GM23248 (cell line): ENCODE results near the gene KRTAP5-5. TPM values are rescaled to one million over a fixed set of nuclear protein-coding genes. Genes with fewer than 3 reads are reported as not detected.
"Not testable (repeated sequence)": the region's sequence is repeated elsewhere in the genome, so short reads cannot be mapped to it uniquely, and the experiment has no call there.

Experiments
- DNase-seq: peaks from one replicate; pipeline ENCODE4 v3.0.0-alpha.2; 2015
- H2AFZ ChIP-seq: fragments of 200-600 bp; sonication (generic); 2 replicates; pipeline ENCODE4 v1.6.1; 2016; ENCODE audit warnings: antibody characterized with exemption
- H3F3A ChIP-seq: fragments of 200-600 bp; sonication (generic); 2 replicates; pipeline ENCODE4 v1.6.1; 2016; ENCODE audit warnings: mild to moderate bottlenecking, antibody characterized with exemption, mixed run types; ENCODE audit not compliant: insufficient read depth
- H3K27ac ChIP-seq: fragments of 200-600 bp; sonication (generic); 2 replicates; pipeline ENCODE4 v1.5.1; 2016; ENCODE audit warnings: mild to moderate bottlenecking
- H3K27me3 ChIP-seq: fragments of 200-600 bp; sonication (generic); replicated peaks from 2 replicates; pipeline ENCODE4 v1.6.1; 2016; ENCODE audit warnings: mild to moderate bottlenecking; ENCODE audit not compliant: insufficient read depth
- H3K36me3 ChIP-seq: fragments of 200-600 bp; sonication (generic); 2 replicates; pipeline ENCODE4 v1.6.1; 2016; ENCODE audit warnings: low read depth, mild to moderate bottlenecking
- H3K4me1 ChIP-seq: fragments of 200-600 bp; sonication (generic); 2 replicates; pipeline ENCODE4 v1.6.1; 2016; ENCODE audit warnings: mild to moderate bottlenecking; ENCODE audit not compliant: insufficient read depth
- H3K4me2 ChIP-seq: fragments of 200-600 bp; sonication (generic); one replicate; pipeline ENCODE4 v1.6.1; 2016; ENCODE audit warnings: mild to moderate bottlenecking; ENCODE audit not compliant: unreplicated experiment
- H3K4me3 ChIP-seq: fragments of 200-600 bp; sonication (generic); 2 replicates; pipeline ENCODE4 v1.5.1; 2016; ENCODE audit warnings: mild to moderate bottlenecking
- H3K79me2 ChIP-seq: fragments of 200-600 bp; sonication (generic); 2 replicates; pipeline ENCODE4 v1.6.1; 2016; ENCODE audit warnings: mild to moderate bottlenecking; ENCODE audit not compliant: insufficient read depth
- H3K9ac ChIP-seq: fragments of 200-600 bp; sonication (generic); 2 replicates; pipeline ENCODE4 v1.6.1; 2016; ENCODE audit warnings: mild to moderate bottlenecking
- H3K9me2 ChIP-seq: fragments of 200-600 bp; sonication (generic); 2 replicates; pipeline ENCODE4 v1.6.1; 2016; ENCODE audit warnings: mixed run types, mild to moderate bottlenecking, moderate library complexity; ENCODE audit not compliant: insufficient read depth
- H3K9me3 ChIP-seq: fragments of 200-600 bp; sonication (generic); one replicate; pipeline ENCODE4 v1.6.1; 2017; ENCODE audit warnings: low read depth
- H4K20me1 ChIP-seq: fragments of 200-600 bp; sonication (generic); 2 replicates; pipeline ENCODE4 v1.6.0; 2016; ENCODE audit not compliant: insufficient read depth
- EZH2 ChIP-seq: fragments of 200-600 bp; sonication (generic); IDR thresholded peaks from 2 replicates; pipeline ENCODE4 v1.6.1; 2018; ENCODE audit warnings: antibody characterized with exemption, mild to moderate bottlenecking; ENCODE audit not compliant: insufficient read depth, poor library complexity, severe bottlenecking
- EZH2phosphoT487 ChIP-seq: fragments of 200-600 bp; sonication (generic); IDR thresholded peaks from 2 replicates; pipeline ENCODE4 v1.6.1; 2018; ENCODE audit warnings: antibody characterized with exemption, moderate library complexity, mild to moderate bottlenecking, low read depth; ENCODE audit not compliant: insufficient read depth
- WGBS, 2 experiments: methylation state at CpG; one replicate each; pipeline ENCODE4 v1.1.6; 2015 to 2017; ENCODE audit warnings: low lambda C conversion rate in 2 of 2, low coverage in 1 of 2; ENCODE audit errors: missing lambda C conversion rate in 2 of 2; 5-methylcytosine and 5-hydroxymethylcytosine counted together
- in situ Hi-C: fragments of 300-500 bp; cut with MboI; formaldehyde crosslinking; loops from 2 replicates; pipeline ENCODE4 v1.15.0; 2020
- polyA plus RNA-seq: library from polyadenylated mRNA; unstranded; fragments of >200 nt; fragmentation: Nextera tagmentation; extraction: Ambion mirVana; gene quantifications from 2 replicates; pipeline ENCODE4 v1.2.1, GENCODE V29; 2016
- total RNA-seq: library from RNA; depleted of rRNA; stranded (reverse); fragments of >200 nt; shearing (Covaris generic); gene quantifications from 2 replicates; pipeline ENCODE4 v1.2.3, GENCODE V29; 2014

The KRTAP5-5 gene
- total and polyA plus RNA-seq, 2 experiments from 2014 or later: not detected

- Histone ChIP-seq H4K20me1 (no peaks in the 10 kb centered on the region), H3K79me2 (no peaks in the 10 kb centered on the region), H3K9ac (no peak overlapping the region), H3K27ac (no peak overlapping the region), H3K4me3 (no peak overlapping the region), H3K4me2 (no peak overlapping the region), H2AFZ (no peak overlapping the region), H3K36me3 (no peaks in the 10 kb centered on the region), H3K4me1 (no peaks in the 10 kb centered on the region), H3K27me3 (peaks cover 56% of the 10 kb centered on the region), H3K9me2 (no peaks in the 10 kb centered on the region), H3K9me3 (no peaks in the 10 kb centered on the region), H3F3A (no peaks in the 10 kb centered on the region)
- 20 to 23% methylated on average over 20 to 21 of the region's 21 CpGs for WGBS, 2 experiments
- no peak for TF ChIP-seq EZH2phosphoT487
- no peak for TF ChIP-seq EZH2
- no peak for DNase-seq
- in situ Hi-C loops: no loop called here
Observed at GRCh38 chr11:1669546-1670218, 40.1 kb downstream of the KRTAP5-5 start.

GRCh38 chr11:1670457-1670856 lies 40.9 kb downstream of the KRTAP5-5 start:
- H3K4me3 ChIP-seq, H3K36me3 ChIP-seq, H3K9ac ChIP-seq, H3F3A ChIP-seq, H3K9me2 ChIP-seq, H3K79me2 ChIP-seq, H4K20me1 ChIP-seq, H3K9me3 ChIP-seq, H3K4me2 ChIP-seq, in situ Hi-C loops, H3K27ac ChIP-seq, DNase-seq, H2AFZ ChIP-seq, H3K4me1 ChIP-seq: not testable (repeated sequence)
- 82 to 89% methylated on average over 1 of the region's 1 CpG for WGBS, 2 experiments
- H3K27me3 ChIP-seq: peaks cover 64% of the 10 kb centered on the region

- no peak overlapping the region for H2AFZ ChIP-seq
- TF ChIP-seq EZH2phosphoT487 (no peak), EZH2 (no peak)
Observed at GRCh38 chr11:1670905-1671371, 41.4 kb downstream of the KRTAP5-5 start.

GRCh38 chr11:1671658-1672057 lies 42.1 kb downstream of the KRTAP5-5 start:
- Histone ChIP-seq H2AFZ (no peak overlapping the region), H3K27me3 (peaks cover 75% of the 10 kb centered on the region)
- in situ Hi-C loops: no loop called here

More at GRCh38 chr11:1670905-1671371, 41.4 kb downstream of the KRTAP5-5 start:
- Histone ChIP-seq H3K9me3 (no peaks in the 10 kb centered on the region), H3K36me3 (no peaks in the 10 kb centered on the region), H3K27me3 (peaks cover 69% of the 10 kb centered on the region), H3K9ac (no peak overlapping the region), H3K4me2 (no peak overlapping the region), H3K4me1 (no peaks in the 10 kb centered on the region), H3K79me2 (no peaks in the 10 kb centered on the region), H4K20me1 (no peaks in the 10 kb centered on the region), H3K9me2 (no peaks in the 10 kb centered on the region), H3K4me3 (no peak overlapping the region), H3K27ac (no peak overlapping the region), H3F3A (no peaks in the 10 kb centered on the region)
- in situ Hi-C loops: no loop called here
- no peak for DNase-seq
- WGBS, 2 experiments: 70 to 71% methylated on average over 8 to 11 of the region's 11 CpGs

More at GRCh38 chr11:1671658-1672057, 42.1 kb downstream of the KRTAP5-5 start:
- Histone ChIP-seq H3K27ac (no peak overlapping the region), H3K36me3 (no peaks in the 10 kb centered on the region), H3K9me3 (no peaks in the 10 kb centered on the region), H3K9ac (no peak overlapping the region), H3K4me1 (no peaks in the 10 kb centered on the region), H4K20me1 (no peaks in the 10 kb centered on the region), H3K4me3 (no peak overlapping the region), H3K4me2 (no peak overlapping the region), H3F3A (no peaks in the 10 kb centered on the region), H3K79me2 (no peaks in the 10 kb centered on the region), H3K9me2 (no peaks in the 10 kb centered on the region)
- no peak for TF ChIP-seq EZH2
- no peak for TF ChIP-seq EZH2phosphoT487
- WGBS, 2 experiments: 73 to 75% methylated on average over 11 of the region's 11 CpGs
- DNase-seq: no peak
